PC-3 (cell line): ENCODE results near the gene BAAT. TPM values are rescaled to one million over a fixed set of nuclear protein-coding genes. Genes with fewer than 3 reads are reported as not detected.

Experiments used
- ATAC-seq: fragments of 200-7000 bp; cut with Tn5 transposase; 2 replicates; pipeline ENCODE4 v1.9.1; 2020; ENCODE audit warnings: mild to moderate bottlenecking, moderate library complexity
- BruUV-seq: library from RNA; stranded (reverse); fragments of 400-500 nt; replicated peaks from 2 replicates; lab custom pipeline; 2021; lab: Mats Ljungman, UMichigan
- CTCF ChIA-PET: fragments of 300-600 bp; sonication (Branson Sonifier 250); formaldehyde crosslinking; loops from one replicate; lab custom pipeline; 2022; ENCODE audit warnings: antibody characterized with exemption; lab: Charles Lee
- POLR2A ChIA-PET: fragments of 300-600 bp; sonication (Branson Sonifier 250); formaldehyde crosslinking; loops from one replicate; lab custom pipeline; 2022; ENCODE audit warnings: antibody characterized with exemption; ENCODE audit not compliant: unreplicated experiment; lab: Charles Lee
- DNase-seq: peaks from one replicate; pipeline ENCODE4 v3.0.0-alpha.2; 2015
- H2AFZ ChIP-seq: fragments of 300-600 bp; sonication (generic); 2 replicates; pipeline ENCODE4 v1.6.0; 2016; ENCODE audit warnings: antibody characterized with exemption, low read length
- H3F3A ChIP-seq: fragments of 300-600 bp; sonication (generic); one replicate; pipeline ENCODE4 v1.6.0; 2017; ENCODE audit warnings: antibody characterized with exemption, low read length, control low read depth, mild to moderate bottlenecking; ENCODE audit not compliant: unreplicated experiment
- H3K27ac ChIP-seq: fragments of 300-600 bp; sonication (generic); 2 replicates; pipeline ENCODE4 v1.5.1; 2016; ENCODE audit warnings: mild to moderate bottlenecking, low read length
- H3K27me3 ChIP-seq: fragments of 300-600 bp; sonication (generic); 2 replicates; pipeline ENCODE4 v1.6.1; 2016; ENCODE audit warnings: low read length, mixed read lengths
- H3K36me3 ChIP-seq: fragments of 300-600 bp; sonication (generic); 2 replicates; pipeline ENCODE4 v1.6.1; 2016; ENCODE audit warnings: low read depth, mixed run types, low read length, mixed read lengths
- H3K4me1 ChIP-seq: fragments of 300-600 bp; sonication (generic); 2 replicates; pipeline ENCODE4 v1.5.1; 2016; ENCODE audit warnings: low read length; ENCODE audit not compliant: insufficient read depth
- H3K4me2 ChIP-seq: fragments of 300-600 bp; sonication (generic); 2 replicates; pipeline ENCODE4 v1.6.0; 2016; ENCODE audit warnings: low read length
- H3K4me3 ChIP-seq: fragments of 300-600 bp; sonication (generic); 2 replicates; pipeline ENCODE4 v1.5.1; 2016; ENCODE audit warnings: mild to moderate bottlenecking, low read length, mixed read lengths
- H3K79me2 ChIP-seq: fragments of 300-600 bp; sonication (generic); 2 replicates; pipeline ENCODE4 v1.6.1; 2017; ENCODE audit warnings: low read length, mixed read lengths
- H3K9ac ChIP-seq: fragments of 300-600 bp; sonication (generic); 2 replicates; pipeline ENCODE4 v1.6.0; 2016; ENCODE audit warnings: mild to moderate bottlenecking, low read length
- H3K9me2 ChIP-seq: fragments of 300-600 bp; sonication (generic); replicated peaks from 2 replicates; pipeline ENCODE4 v1.6.1; 2016; ENCODE audit warnings: mixed run types, low read length, mixed read lengths
- H3K9me3 ChIP-seq: fragments of 300-600 bp; sonication (generic); 2 replicates; pipeline ENCODE4 v1.6.1; 2016; ENCODE audit warnings: low read length, mixed read lengths
- H4K20me1 ChIP-seq: fragments of 300-600 bp; sonication (generic); 2 replicates; pipeline ENCODE4 v1.6.1; 2016; ENCODE audit warnings: low read length, mixed read lengths
- EZH2 ChIP-seq: fragments of 300-600 bp; sonication (generic); IDR thresholded peaks from one replicate; pipeline ENCODE4 v1.6.1; 2017; ENCODE audit warnings: antibody characterized with exemption, mild to moderate bottlenecking, low read length; ENCODE audit not compliant: unreplicated experiment
- EZH2phosphoT487 ChIP-seq: fragments of 300-600 bp; sonication (generic); IDR thresholded peaks from 2 replicates; pipeline ENCODE4 v1.6.1; 2018; ENCODE audit warnings: mild to moderate bottlenecking, antibody characterized with exemption, low read length, borderline replicate concordance
- intact Hi-C: fragments of 100-400 bp; cut with micrococcal nuclease; formaldehyde crosslinking; loops from 2 replicates; pipeline ENCODE4 v1.9.0; 2023
- total RNA-seq: library from RNA; depleted of rRNA; stranded (reverse); fragments of >200 nt; gene quantifications from 2 replicates; pipeline ENCODE4 v1.2.3, GENCODE V29; 2014
- TF ChIP-seq, protein P1 (sequence below): fragments of 300-600 bp; sonication (generic); conservative IDR thresholded peaks from 2 replicates; pipeline ENCODE4 v1.5.1; 2017; ENCODE audit warnings: antibody characterized with exemption, low read depth, mild to moderate bottlenecking, low read length

The BAAT gene
- total RNA-seq, 1 experiment from 2014 or later: 0.07 TPM

DNA sequence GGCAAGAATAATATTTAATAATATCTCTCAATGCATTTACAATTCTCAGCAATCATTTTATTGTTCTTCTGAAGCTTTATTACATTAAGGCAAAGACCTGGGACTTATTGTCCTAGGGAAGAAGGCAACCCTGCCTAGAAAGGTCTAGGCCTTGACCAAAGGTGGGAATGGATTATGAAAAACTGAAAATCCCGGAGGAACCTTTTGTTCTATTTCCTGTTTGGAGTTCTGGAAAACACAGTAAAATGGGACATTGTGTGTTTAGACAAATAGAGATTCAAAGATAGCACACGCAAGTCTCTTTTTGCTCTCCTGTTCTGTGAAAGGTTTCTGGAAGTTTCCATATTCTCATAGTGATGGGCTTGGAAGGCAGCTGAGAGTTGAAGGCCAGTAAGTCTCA is 31.1 kb downstream of the BAAT start:
- Histone ChIP-seq H3K27ac (no peak overlapping the region), H3K4me1 (no peaks in the 10 kb centered on the region), H3K9ac (no peak overlapping the region), H3K4me2 (no peak overlapping the region), H3K27me3 (no peaks in the 10 kb centered on the region), H3K79me2 (no peaks in the 10 kb centered on the region), H3K36me3 (no peaks in the 10 kb centered on the region), H3K9me3 (no peaks in the 10 kb centered on the region), H3K4me3 (no peak overlapping the region), H3K9me2 (no peaks in the 10 kb centered on the region), H4K20me1 (no peaks in the 10 kb centered on the region), H3F3A (no peaks in the 10 kb centered on the region), H2AFZ (no peak overlapping the region)
- POLR2A ChIA-PET: no interaction called here
- ATAC-seq (no peak), DNase-seq (no peak)
- CTCF ChIA-PET: no interaction called here
- BruUV-seq: no TSS peak
- intact Hi-C loops: no loop called here
- TF ChIP-seq EZH2phosphoT487 (no peak), EZH2 (no peak)
- TF ChIP-seq, protein P1, sequence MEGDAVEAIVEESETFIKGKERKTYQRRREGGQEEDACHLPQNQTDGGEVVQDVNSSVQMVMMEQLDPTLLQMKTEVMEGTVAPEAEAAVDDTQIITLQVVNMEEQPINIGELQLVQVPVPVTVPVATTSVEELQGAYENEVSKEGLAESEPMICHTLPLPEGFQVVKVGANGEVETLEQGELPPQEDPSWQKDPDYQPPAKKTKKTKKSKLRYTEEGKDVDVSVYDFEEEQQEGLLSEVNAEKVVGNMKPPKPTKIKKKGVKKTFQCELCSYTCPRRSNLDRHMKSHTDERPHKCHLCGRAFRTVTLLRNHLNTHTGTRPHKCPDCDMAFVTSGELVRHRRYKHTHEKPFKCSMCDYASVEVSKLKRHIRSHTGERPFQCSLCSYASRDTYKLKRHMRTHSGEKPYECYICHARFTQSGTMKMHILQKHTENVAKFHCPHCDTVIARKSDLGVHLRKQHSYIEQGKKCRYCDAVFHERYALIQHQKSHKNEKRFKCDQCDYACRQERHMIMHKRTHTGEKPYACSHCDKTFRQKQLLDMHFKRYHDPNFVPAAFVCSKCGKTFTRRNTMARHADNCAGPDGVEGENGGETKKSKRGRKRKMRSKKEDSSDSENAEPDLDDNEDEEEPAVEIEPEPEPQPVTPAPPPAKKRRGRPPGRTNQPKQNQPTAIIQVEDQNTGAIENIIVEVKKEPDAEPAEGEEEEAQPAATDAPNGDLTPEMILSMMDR: no peak

DNA sequence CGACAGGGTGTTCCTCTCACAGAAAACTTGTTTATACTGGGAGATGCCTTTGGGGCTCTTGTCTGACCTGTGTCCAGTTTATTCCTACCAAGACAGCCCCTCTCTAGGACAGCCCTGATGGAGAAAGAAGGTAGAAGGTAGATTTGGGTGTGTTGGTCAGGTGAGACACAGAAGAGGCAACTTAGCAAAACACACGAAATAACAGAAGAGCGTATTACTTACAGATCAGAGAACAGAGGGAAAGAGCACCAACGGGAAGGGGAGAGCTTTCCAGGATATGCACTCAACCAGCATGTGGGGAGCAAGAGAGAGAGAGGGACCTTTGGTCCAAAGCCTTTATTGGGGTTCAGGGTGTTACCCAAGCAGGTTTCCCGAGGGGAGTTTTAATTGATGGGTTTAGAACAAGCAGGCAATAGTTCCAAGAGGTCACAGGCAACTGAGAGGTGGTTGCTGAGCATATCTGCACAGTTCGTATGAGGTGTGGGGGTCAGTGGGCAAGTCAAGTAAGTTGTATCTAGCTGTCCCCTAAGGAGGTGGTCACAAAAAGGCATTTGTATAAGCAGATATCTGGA is 31.8 kb downstream of the BAAT start:
- H3K9me3 ChIP-seq: no peaks in the 10 kb centered on the region
- no peaks in the 10 kb centered on the region for H3K27me3 ChIP-seq
- no peaks in the 10 kb centered on the region for H4K20me1 ChIP-seq
- H3K9ac ChIP-seq: no peak overlapping the region
- TF ChIP-seq, protein P1: no peak
- TF ChIP-seq EZH2phosphoT487: no peak
- TF ChIP-seq EZH2: no peak
- POLR2A ChIA-PET: no interaction called here
- H3K4me3 ChIP-seq: no peak overlapping the region
- H3F3A ChIP-seq: no peaks in the 10 kb centered on the region
- no peaks in the 10 kb centered on the region for H3K79me2 ChIP-seq
- H3K4me2 ChIP-seq: no peak overlapping the region
- no peak overlapping the region for H2AFZ ChIP-seq
- no peaks in the 10 kb centered on the region for H3K4me1 ChIP-seq
- H3K9me2 ChIP-seq: no peaks in the 10 kb centered on the region
- CTCF ChIA-PET: no interaction called here
- DNase-seq (no peak), ATAC-seq (no peak)
- no TSS peak for BruUV-seq
- H3K27ac ChIP-seq: no peak overlapping the region
- intact Hi-C loops: no loop called here
- no peaks in the 10 kb centered on the region for H3K36me3 ChIP-seq

GRCh38 chr9:101350285-101350684 is 34.5 kb downstream of the BAAT start:
- no peaks in the 10 kb centered on the region for H3F3A ChIP-seq
- H3K27me3 ChIP-seq: peaks cover 5% of the 10 kb centered on the region; the same call in 1 of the 2 replicates
- no peak for TF ChIP-seq EZH2
- no peak for TF ChIP-seq EZH2phosphoT487
- TF ChIP-seq, protein P1: no peak
- ATAC-seq: no peak
- H3K27ac ChIP-seq: no peak overlapping the region
- ChIA-PET CTCF (no interaction called here), POLR2A (no interaction called here)
- DNase-seq: no peak
- H3K9me2 ChIP-seq: no peaks in the 10 kb centered on the region
- intact Hi-C loops: no loop called here
- no peaks in the 10 kb centered on the region for H3K36me3 ChIP-seq
- H3K9ac ChIP-seq: no peak overlapping the region
- H3K9me3 ChIP-seq: no peaks in the 10 kb centered on the region
- H4K20me1 ChIP-seq: no peaks in the 10 kb centered on the region
- H3K79me2 ChIP-seq: no peaks in the 10 kb centered on the region
- no peak overlapping the region for H3K4me2 ChIP-seq
- no peak overlapping the region for H2AFZ ChIP-seq
- BruUV-seq: no TSS peak
- no peaks in the 10 kb centered on the region for H3K4me1 ChIP-seq
- H3K4me3 ChIP-seq: no peak overlapping the region
